ENCODE measurements around the gene ENG.

Gene ENG

GRCh38 chr9:127862075-127863011 lies 7.9 kb upstream of the ENG start:
- Histone ChIP-seq H3K9ac (ENCODE audit: low read length) (no peak overlapping the region), H3K27ac (ENCODE audit: low read depth, low read length) (no peak overlapping the region), H3K4me1 (ENCODE audit: control insufficient read depth, insufficient read depth, low read length) (peaks cover 9% of the 10 kb centered on the region; the same call in 1 of the 2 replicates)

GRCh38 chr9:127860779-127861178 lies 6.3 kb upstream of the ENG start:
- no peaks in the 10 kb centered on the region for H3K9me3 ChIP-seq (ENCODE audit: control insufficient read depth, insufficient read depth, low read depth, low read length)
- H3K4me3 ChIP-seq (ENCODE audit: low read depth, low read length): no peak overlapping the region
- H3K36me3 ChIP-seq (ENCODE audit: control insufficient read depth, insufficient read depth, low read length): no peaks in the 10 kb centered on the region
- H3K27me3 ChIP-seq (ENCODE audit: control insufficient read depth, insufficient read depth, low read length): no peaks in the 10 kb centered on the region
- H3K4me1 ChIP-seq (ENCODE audit: control insufficient read depth, insufficient read depth, low read length): peaks cover 9% of the 10 kb centered on the region; the same call in 1 of the 2 replicates
- no peak overlapping the region for H3K27ac ChIP-seq (ENCODE audit: low read depth, low read length)
- H3K9ac ChIP-seq (ENCODE audit: low read length): no peak overlapping the region

More at GRCh38 chr9:127862075-127863011, 7.9 kb upstream of the ENG start:
- no peak overlapping the region for H3K4me3 ChIP-seq (ENCODE audit: low read depth, low read length)
- H3K9me3 ChIP-seq (ENCODE audit: control insufficient read depth, insufficient read depth, low read depth, low read length): no peaks in the 10 kb centered on the region
- H3K36me3 ChIP-seq (ENCODE audit: control insufficient read depth, insufficient read depth, low read length): no peaks in the 10 kb centered on the region
- no peaks in the 10 kb centered on the region for H3K27me3 ChIP-seq (ENCODE audit: control insufficient read depth, insufficient read depth, low read length)

- no peaks in the 10 kb centered on the region for H3K27me3 ChIP-seq (ENCODE audit: control insufficient read depth, insufficient read depth, low read length)
- no peaks in the 10 kb centered on the region for H3K9me3 ChIP-seq (ENCODE audit: control insufficient read depth, insufficient read depth, low read depth, low read length)
- H3K9ac ChIP-seq (ENCODE audit: low read length): no peak overlapping the region
- peaks cover 9% of the 10 kb centered on the region; the same call in 1 of the 2 replicates for H3K4me1 ChIP-seq (ENCODE audit: control insufficient read depth, insufficient read depth, low read length)
- H3K27ac ChIP-seq (ENCODE audit: low read depth, low read length): no peak overlapping the region
- no peaks in the 10 kb centered on the region for H3K36me3 ChIP-seq (ENCODE audit: control insufficient read depth, insufficient read depth, low read length)
- H3K4me3 ChIP-seq (ENCODE audit: low read depth, low read length): no peak overlapping the region
Observed at GRCh38 chr9:127860260-127860659, 5.8 kb upstream of the ENG start.

DNA sequence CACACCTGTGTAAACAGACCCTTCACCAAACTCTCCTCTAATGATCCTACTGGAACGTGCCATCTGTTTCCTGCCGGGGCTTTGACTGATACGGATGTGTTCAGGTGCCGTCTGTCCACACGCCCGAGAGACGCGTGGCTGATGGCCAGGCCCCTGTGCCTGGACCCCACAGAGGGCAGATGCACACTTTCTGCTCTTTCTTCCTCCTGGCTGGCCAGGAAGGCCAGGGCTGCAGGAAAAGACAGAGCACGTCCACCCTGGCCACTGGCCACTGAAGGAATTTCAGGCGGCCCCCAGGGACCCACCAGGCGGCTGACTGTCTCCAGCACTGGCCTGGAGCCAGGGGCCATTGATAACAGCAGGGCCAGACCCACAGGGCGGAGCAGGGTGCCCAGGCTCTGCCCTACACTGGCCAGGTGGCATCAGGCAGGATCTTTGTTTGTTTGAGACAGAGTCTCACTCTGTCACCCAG lies 3.6 kb upstream of the ENG start:
- H3K9me3 ChIP-seq (ENCODE audit: control insufficient read depth, insufficient read depth, low read depth, low read length): no peaks in the 10 kb centered on the region
- H3K4me1 ChIP-seq (ENCODE audit: control insufficient read depth, insufficient read depth, low read length): peaks cover 24% of the 10 kb centered on the region; the same call in 1 of the 2 replicates
- no peak overlapping the region for H3K9ac ChIP-seq (ENCODE audit: low read length)

DNA sequence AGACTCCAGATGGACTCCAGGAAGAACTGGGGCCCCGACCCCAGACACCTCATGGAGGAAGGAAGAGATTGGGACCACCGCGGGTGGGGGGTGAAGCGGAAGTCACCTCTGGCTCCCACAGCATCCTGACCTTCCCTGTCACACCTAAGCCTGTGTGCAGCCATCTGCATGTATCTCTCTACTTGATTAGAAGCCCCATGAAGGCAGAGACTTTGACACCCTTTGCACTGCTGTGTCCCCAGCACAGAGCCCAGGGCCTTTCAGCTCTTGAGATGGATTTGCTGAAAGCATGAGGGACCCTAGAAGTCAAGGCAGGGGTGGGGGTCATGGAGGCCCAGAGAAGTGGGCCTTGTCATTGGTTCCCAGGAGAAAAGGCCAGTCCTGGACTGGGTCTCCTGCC lies 2.8 kb upstream of the ENG start:
- Histone ChIP-seq H3K9me3 (ENCODE audit: control insufficient read depth, insufficient read depth, low read depth, low read length) (no peaks in the 10 kb centered on the region), H3K27ac (ENCODE audit: low read depth, low read length) (no peak overlapping the region), H3K36me3 (ENCODE audit: control insufficient read depth, insufficient read depth, low read length) (no peaks in the 10 kb centered on the region), H3K4me3 (ENCODE audit: low read depth, low read length) (no peak overlapping the region), H3K27me3 (ENCODE audit: control insufficient read depth, insufficient read depth, low read length) (no peaks in the 10 kb centered on the region), H3K9ac (ENCODE audit: low read length) (no peak overlapping the region), H3K4me1 (ENCODE audit: control insufficient read depth, insufficient read depth, low read length) (peaks cover 16% of the 10 kb centered on the region; the same call in 1 of the 2 replicates)

More for the DNA sequence above, 3.6 kb upstream of the ENG start:
- H3K27me3 ChIP-seq (ENCODE audit: control insufficient read depth, insufficient read depth, low read length): no peaks in the 10 kb centered on the region
- H3K27ac ChIP-seq (ENCODE audit: low read depth, low read length): no peak overlapping the region
- H3K36me3 ChIP-seq (ENCODE audit: control insufficient read depth, insufficient read depth, low read length): no peaks in the 10 kb centered on the region
- no peak overlapping the region for H3K4me3 ChIP-seq (ENCODE audit: low read depth, low read length)

GRCh38 chr9:127856729-127857116 lies 2.3 kb upstream of the ENG start:
- H3K36me3 ChIP-seq (ENCODE audit: control insufficient read depth, insufficient read depth, low read length): no peaks in the 10 kb centered on the region
- H3K4me3 ChIP-seq (ENCODE audit: low read depth, low read length): no peak overlapping the region
- no peaks in the 10 kb centered on the region for H3K27me3 ChIP-seq (ENCODE audit: control insufficient read depth, insufficient read depth, low read length)
- H3K9me3 ChIP-seq (ENCODE audit: control insufficient read depth, insufficient read depth, low read depth, low read length): no peaks in the 10 kb centered on the region
- no peak overlapping the region for H3K27ac ChIP-seq (ENCODE audit: low read depth, low read length)
- no peak overlapping the region for H3K9ac ChIP-seq (ENCODE audit: low read length)
- H3K4me1 ChIP-seq (ENCODE audit: control insufficient read depth, insufficient read depth, low read length): peaks cover 14% of the 10 kb centered on the region; the same call in 1 of the 2 replicates

GRCh38 chr9:127856094-127856728 lies 1.8 kb upstream of the ENG start:
- Histone ChIP-seq H3K36me3 (ENCODE audit: control insufficient read depth, insufficient read depth, low read length) (no peaks in the 10 kb centered on the region), H3K4me1 (ENCODE audit: control insufficient read depth, insufficient read depth, low read length) (peaks cover 14% of the 10 kb centered on the region; the same call in 1 of the 2 replicates), H3K9me3 (ENCODE audit: control insufficient read depth, insufficient read depth, low read depth, low read length) (no peaks in the 10 kb centered on the region), H3K9ac (ENCODE audit: low read length) (no peak overlapping the region), H3K27me3 (ENCODE audit: control insufficient read depth, insufficient read depth, low read length) (no peaks in the 10 kb centered on the region), H3K27ac (ENCODE audit: low read depth, low read length) (no peak overlapping the region), H3K4me3 (ENCODE audit: low read depth, low read length) (no peak overlapping the region)

- H3K4me1 ChIP-seq (ENCODE audit: control insufficient read depth, insufficient read depth, low read length): peaks cover 14% of the 10 kb centered on the region; the same call in 1 of the 2 replicates
- no peak overlapping the region for H3K4me3 ChIP-seq (ENCODE audit: low read depth, low read length)
- no peaks in the 10 kb centered on the region for H3K9me3 ChIP-seq (ENCODE audit: control insufficient read depth, insufficient read depth, low read depth, low read length)
- H3K9ac ChIP-seq (ENCODE audit: low read length): no peak overlapping the region
- H3K27ac ChIP-seq (ENCODE audit: low read depth, low read length): no peak overlapping the region
- no peaks in the 10 kb centered on the region for H3K36me3 ChIP-seq (ENCODE audit: control insufficient read depth, insufficient read depth, low read length)
- no peaks in the 10 kb centered on the region for H3K27me3 ChIP-seq (ENCODE audit: control insufficient read depth, insufficient read depth, low read length)
Observed at GRCh38 chr9:127855522-127855921, 1.1 kb upstream of the ENG start.

- Histone ChIP-seq H3K27me3 (ENCODE audit: control insufficient read depth, insufficient read depth, low read length) (no peaks in the 10 kb centered on the region), H3K27ac (ENCODE audit: low read depth, low read length) (no peak overlapping the region), H3K36me3 (ENCODE audit: control insufficient read depth, insufficient read depth, low read length) (no peaks in the 10 kb centered on the region), H3K9me3 (ENCODE audit: control insufficient read depth, insufficient read depth, low read depth, low read length) (peaks cover 2% of the 10 kb centered on the region; the same call in 1 of the 2 replicates), H3K4me3 (ENCODE audit: low read depth, low read length) (no peak overlapping the region), H3K4me1 (ENCODE audit: control insufficient read depth, insufficient read depth, low read length) (peaks cover 14% of the 10 kb centered on the region; the same call in 1 of the 2 replicates), H3K9ac (ENCODE audit: low read length) (no peak overlapping the region)
Observed at GRCh38 chr9:127854960-127855359, 502 bp upstream of the ENG start.

- Histone ChIP-seq H3K36me3 (ENCODE audit: control insufficient read depth, insufficient read depth, low read length) (no peaks in the 10 kb centered on the region), H3K27me3 (ENCODE audit: control insufficient read depth, insufficient read depth, low read length) (no peaks in the 10 kb centered on the region), H3K4me1 (ENCODE audit: control insufficient read depth, insufficient read depth, low read length) (peaks cover 14% of the 10 kb centered on the region; the same call in 1 of the 2 replicates), H3K9me3 (ENCODE audit: control insufficient read depth, insufficient read depth, low read depth, low read length) (peaks cover 16% of the 10 kb centered on the region), H3K27ac (ENCODE audit: low read depth, low read length) (no peak overlapping the region), H3K4me3 (ENCODE audit: low read depth, low read length) (no peak overlapping the region; the same call in 1 of the 2 replicates), H3K9ac (ENCODE audit: low read length) (no peak overlapping the region)
Observed at GRCh38 chr9:127853312-127854183, 910 bp downstream of the ENG start.
